A549 (cell line): ENCODE results near the gene TJP1. TPM values are rescaled to one million over a fixed set of nuclear protein-coding genes. Genes with fewer than 3 reads are reported as not detected.

ENCODE experiments used
- ATAC-seq, 2 experiments: fragments of 200-7000 bp in 1 of 2; fragments of >200 bp in 1 of 2; cut with Nextera tagmentation in 1 of 2; cut with Tn5 transposase in 1 of 2; 3 replicates each; pipeline versions ENCODE4 v1.8.0 to v1.9.1; 2018 to 2020; ENCODE audit warnings: mild to moderate bottlenecking in 1 of 2, moderate library complexity in 1 of 2
- CTCF ChIA-PET: fragments of 300-600 bp; sonication (Branson Sonifier 250); formaldehyde crosslinking; extraction: SDS; loops from one replicate; lab custom pipeline; 2021; ENCODE audit warnings: antibody characterized with exemption, inconsistent platforms; lab: Yijun Ruan, JAX
- POLR2A ChIA-PET: fragments of 350-600 bp; formaldehyde crosslinking; extraction: SDS; loops from one replicate; lab custom pipeline; 2021; ENCODE audit warnings: antibody characterized with exemption, inconsistent platforms; lab: Yijun Ruan, JAX
- DNase-seq, 2 experiments: peaks; one replicate each; pipeline versions ENCODE4 v3.0.0 to v3.0.0-alpha.2; 2011 to 2016; ENCODE audit warnings: low read depth in 1 of 2, low spot score in 1 of 2
- FAIRE-seq: peaks from 2 replicates; lab custom pipeline; 2011; peaks lifted over from hg19 to GRCh38; lab: Jason Lieb, UNC
- H3K27ac ChIP-seq, 2 experiments: fragments of >200 bp; sonication (Bioruptor Twin); formaldehyde crosslinking; 3 replicates each; pipeline ENCODE4 v1.5.1; 2016 to 2017
- H3K4me1 ChIP-seq: fragments of >200 bp; sonication (Bioruptor Twin); formaldehyde crosslinking; 3 replicates; pipeline ENCODE4 v1.6.1; 2016
- H3K4me2 ChIP-seq: fragments of >200 bp; sonication (Bioruptor Twin); formaldehyde crosslinking; 3 replicates; pipeline ENCODE4 v1.6.1; 2016
- H3K4me3 ChIP-seq: fragments of >200 bp; sonication (Bioruptor Twin); formaldehyde crosslinking; 3 replicates; pipeline ENCODE4 v1.5.1; 2016
- H3K9me3 ChIP-seq: fragments of >200 bp; sonication (Bioruptor Twin); formaldehyde crosslinking; 3 replicates; pipeline ENCODE4 v1.6.1; 2016
- CHD2 ChIP-seq: fragments of 150-350 bp; IDR thresholded peaks from 2 replicates; pipeline ENCODE4 v1.6.1; 2014; ENCODE audit warnings: low read length; ENCODE audit not compliant: partially characterized antibody
- EP300 ChIP-seq, 2 experiments: fragments of >200 bp; sonication (Bioruptor Twin); formaldehyde crosslinking; IDR thresholded peaks; 2 replicates in 1 of 2; 3 replicates in 1 of 2; pipeline ENCODE4 v1.6.1; 2016 to 2017
- FOSL2 ChIP-seq, 2 experiments: fragments of 450-650 bp in 1 of 2; fragments of >200 bp in 1 of 2; sonication (Bioruptor Twin) in 1 of 2; formaldehyde crosslinking; IDR thresholded peaks; 2 replicates each; pipeline versions ENCODE4 v1.5.0 to v1.6.1; 2016 to 2020; ENCODE audit warnings: mild to moderate bottlenecking in 1 of 2, moderate library complexity in 1 of 2
- GATA3 ChIP-seq: IDR thresholded peaks from 2 replicates; pipeline ENCODE4 v1.6.1; 2012; ENCODE audit warnings: borderline replicate concordance
- JUN ChIP-seq, 2 experiments: fragments of >200 bp; sonication (Bioruptor Twin); formaldehyde crosslinking; IDR thresholded peaks; 2 replicates in 1 of 2; 3 replicates in 1 of 2; pipeline ENCODE4 v1.6.1; 2016 to 2017
- JUNB ChIP-seq: fragments of >200 bp; sonication (Bioruptor Twin); formaldehyde crosslinking; IDR thresholded peaks from 2 replicates; pipeline ENCODE4 v1.6.1; 2016
- KDM1A ChIP-seq: fragments of 200-600 bp; sonication (generic); IDR thresholded peaks from 2 replicates; pipeline ENCODE4 v1.6.1; 2016; ENCODE audit warnings: low read depth, mild to moderate bottlenecking
- KDM5A ChIP-seq: fragments of 200-600 bp; sonication (generic); IDR thresholded peaks from 2 replicates; pipeline ENCODE4 v1.6.1; 2016; ENCODE audit warnings: antibody characterized with exemption, mild to moderate bottlenecking
- MAFK ChIP-seq: fragments of 450-650 bp; IDR thresholded peaks from 2 replicates; pipeline ENCODE4 v1.6.1; 2014; ENCODE audit not compliant: partially characterized antibody
- MAX ChIP-seq: IDR thresholded peaks from 2 replicates; pipeline ENCODE4 v1.6.1; 2012
- NFE2L2 ChIP-seq: fragments of 150-350 bp; conservative IDR thresholded peaks from 2 replicates; pipeline ENCODE4 v1.6.1; 2014; ENCODE audit warnings: low read length
- NR3C1 ChIP-seq: fragments of >200 bp; sonication (Bioruptor Twin); formaldehyde crosslinking; IDR thresholded peaks from 3 replicates; pipeline ENCODE4 v1.6.1; 2017
- PBX3 ChIP-seq: IDR thresholded peaks from 2 replicates; pipeline ENCODE4 v1.6.1; 2012
- PHF8 ChIP-seq: fragments of 200-600 bp; sonication (generic); IDR thresholded peaks from 2 replicates; pipeline ENCODE4 v1.6.1; 2016; ENCODE audit warnings: low read depth, mild to moderate bottlenecking, antibody characterized with exemption, moderate library complexity, borderline replicate concordance
- RARB ChIP-seq: fragments of 250-450 bp; sonication (Bioruptor Pico); IDR thresholded peaks from 2 replicates; pipeline ENCODE4 v1.8.0; 2021; ENCODE audit warnings: mild to moderate bottlenecking, moderate library complexity
- RFX5 ChIP-seq: fragments of 450-650 bp; IDR thresholded peaks from 2 replicates; pipeline ENCODE4 v1.7.1; 2014; ENCODE audit warnings: antibody characterized with exemption, mild to moderate bottlenecking, moderate library complexity
- TP53 ChIP-seq: fragments of 250-450 bp; sonication (Bioruptor Pico); IDR thresholded peaks from 2 replicates; pipeline ENCODE4 v1.5.0; 2021; ENCODE audit warnings: mild to moderate bottlenecking, moderate library complexity
- WGBS: methylation state at CpG from one replicate; pipeline ENCODE4 v1.1.6; 2017; ENCODE audit errors: missing lambda C conversion rate; 5-methylcytosine and 5-hydroxymethylcytosine counted together
- polyA plus RNA-seq, 4 experiments: library from polyadenylated mRNA; depleted of rRNA in 3 of 4; stranded (reverse); fragments of >200 nt; fragmentation: RNase III in 1 of 4; extraction: RNeasy Plus Mini Kit Qiagen cat#74134 plus additional on column Dnase treatment in 1 of 4; gene quantifications; 2 replicates in 3 of 4; 3 replicates in 1 of 4; pipeline ENCODE4 v1.2.3, GENCODE V29; 2011 to 2017
- TF ChIP-seq, protein P1 (sequence below): fragments of 200-600 bp; sonication (generic); IDR thresholded peaks from 2 replicates; pipeline ENCODE4 v1.6.1; 2016; ENCODE audit warnings: antibody characterized with exemption, mild to moderate bottlenecking, moderate library complexity
- TF ChIP-seq, protein P2 (sequence below): fragments of 250-450 bp; sonication (Bioruptor Pico); IDR thresholded peaks from 2 replicates; pipeline ENCODE4 v1.5.0; 2020; ENCODE audit warnings: low read depth, mild to moderate bottlenecking, moderate library complexity
- TF ChIP-seq, protein P3 (sequence below): fragments of >200 bp; sonication (Bioruptor Twin); formaldehyde crosslinking; IDR thresholded peaks from 3 replicates; pipeline ENCODE4 v1.5.1; 2016
- TF ChIP-seq, protein P4 (sequence below): fragments of 150-350 bp; IDR thresholded peaks from 2 replicates; pipeline ENCODE4 v1.6.1; 2014; ENCODE audit warnings: low read depth, mild to moderate bottlenecking, low read length

TJP1 gene
- polyA plus RNA-seq, 2 of the 4 experiments (the other 2 are of a cell fraction) = 55.0 to 179 TPM

DNA sequence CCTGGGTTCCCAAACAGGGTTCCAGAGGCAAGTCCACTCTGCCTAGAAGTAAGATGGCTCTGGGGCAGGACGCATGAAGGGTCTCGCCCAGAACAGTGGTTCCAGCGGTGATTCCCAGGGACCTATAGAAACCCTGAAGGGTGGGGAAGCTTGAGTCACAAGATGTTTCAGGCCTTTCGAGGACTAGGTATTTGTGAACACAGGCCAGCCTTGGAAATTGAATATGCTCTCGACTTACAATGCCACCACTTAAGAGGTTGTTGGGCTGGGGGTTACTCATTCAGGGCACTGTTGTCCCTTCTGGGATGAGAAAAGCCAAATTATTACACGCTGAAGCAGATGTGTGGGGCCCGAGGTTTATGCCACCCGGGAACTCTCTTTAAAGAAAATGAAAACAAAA is 152.0 kb downstream of the TJP1 start:
- H3K27ac ChIP-seq = peak overlapping the region; percentile 91 to 93
- H3K4me2 ChIP-seq = peak overlapping the region; percentile 79
- WGBS = 41% methylated on average over 8 of the region's 8 CpGs
- H3K4me3 ChIP-seq = no peak overlapping the region; the same call in 2 of the 3 replicates
- FAIRE-seq (peak; percentile 43), ATAC-seq (no peak), DNase-seq (peak in 1 of 2 experiments; percentile 45)
- ChIA-PET POLR2A (no interaction called here), CTCF (interaction anchor here (0.7 to 8.3 kb wide), 11 partner anchors 7 to 405 kb away, joined by 3 to 75 read pairs (median 11); no protein-coding TSS in a partner anchor)
- TF ChIP-seq JUNB (peak; percentile 10; the same call in 1 of the 2 replicates), CHD2 (peak; percentile 8), JUN (IDR thresholded peaks at IDR 0.05) (no peak), NFE2L2 (no peak), PHF8 (no peak), GATA3 (no peak), RARB (CRISPR knock-in tag) (no peak), NR3C1 (no peak), RFX5 (no peak)
- TF ChIP-seq, protein P1, sequence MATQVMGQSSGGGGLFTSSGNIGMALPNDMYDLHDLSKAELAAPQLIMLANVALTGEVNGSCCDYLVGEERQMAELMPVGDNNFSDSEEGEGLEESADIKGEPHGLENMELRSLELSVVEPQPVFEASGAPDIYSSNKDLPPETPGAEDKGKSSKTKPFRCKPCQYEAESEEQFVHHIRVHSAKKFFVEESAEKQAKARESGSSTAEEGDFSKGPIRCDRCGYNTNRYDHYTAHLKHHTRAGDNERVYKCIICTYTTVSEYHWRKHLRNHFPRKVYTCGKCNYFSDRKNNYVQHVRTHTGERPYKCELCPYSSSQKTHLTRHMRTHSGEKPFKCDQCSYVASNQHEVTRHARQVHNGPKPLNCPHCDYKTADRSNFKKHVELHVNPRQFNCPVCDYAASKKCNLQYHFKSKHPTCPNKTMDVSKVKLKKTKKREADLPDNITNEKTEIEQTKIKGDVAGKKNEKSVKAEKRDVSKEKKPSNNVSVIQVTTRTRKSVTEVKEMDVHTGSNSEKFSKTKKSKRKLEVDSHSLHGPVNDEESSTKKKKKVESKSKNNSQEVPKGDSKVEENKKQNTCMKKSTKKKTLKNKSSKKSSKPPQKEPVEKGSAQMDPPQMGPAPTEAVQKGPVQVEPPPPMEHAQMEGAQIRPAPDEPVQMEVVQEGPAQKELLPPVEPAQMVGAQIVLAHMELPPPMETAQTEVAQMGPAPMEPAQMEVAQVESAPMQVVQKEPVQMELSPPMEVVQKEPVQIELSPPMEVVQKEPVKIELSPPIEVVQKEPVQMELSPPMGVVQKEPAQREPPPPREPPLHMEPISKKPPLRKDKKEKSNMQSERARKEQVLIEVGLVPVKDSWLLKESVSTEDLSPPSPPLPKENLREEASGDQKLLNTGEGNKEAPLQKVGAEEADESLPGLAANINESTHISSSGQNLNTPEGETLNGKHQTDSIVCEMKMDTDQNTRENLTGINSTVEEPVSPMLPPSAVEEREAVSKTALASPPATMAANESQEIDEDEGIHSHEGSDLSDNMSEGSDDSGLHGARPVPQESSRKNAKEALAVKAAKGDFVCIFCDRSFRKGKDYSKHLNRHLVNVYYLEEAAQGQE = no peak
- TF ChIP-seq, protein P2, sequence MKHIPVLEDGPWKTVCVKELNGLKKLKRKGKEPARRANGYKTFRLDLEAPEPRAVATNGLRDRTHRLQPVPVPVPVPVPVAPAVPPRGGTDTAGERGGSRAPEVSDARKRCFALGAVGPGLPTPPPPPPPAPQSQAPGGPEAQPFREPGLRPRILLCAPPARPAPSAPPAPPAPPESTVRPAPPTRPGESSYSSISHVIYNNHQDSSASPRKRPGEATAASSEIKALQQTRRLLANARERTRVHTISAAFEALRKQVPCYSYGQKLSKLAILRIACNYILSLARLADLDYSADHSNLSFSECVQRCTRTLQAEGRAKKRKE (CRISPR knock-in tag) = no peak
- H3K4me1 ChIP-seq = peaks cover 51% of the 10 kb centered on the region
- H3K9me3 ChIP-seq = no peaks in the 10 kb centered on the region

DNA sequence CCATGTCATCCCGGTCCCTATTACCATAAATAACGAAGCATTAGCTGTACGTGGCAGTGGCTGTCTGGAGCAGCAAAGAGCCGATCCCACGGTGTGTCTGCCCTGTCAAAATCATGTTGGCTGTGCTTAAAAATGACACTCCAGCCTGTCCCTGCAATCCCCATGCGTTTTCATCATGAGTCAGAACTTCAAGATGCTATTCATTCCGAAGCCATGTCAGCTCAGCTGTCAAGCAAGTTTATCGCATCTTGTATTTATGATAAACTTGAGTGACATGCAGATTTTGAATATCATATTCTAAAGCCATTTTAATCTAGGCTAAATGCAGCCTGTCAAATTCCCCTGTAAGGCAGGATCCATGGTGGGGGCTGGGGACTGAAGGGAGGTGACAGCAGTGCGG is 152.4 kb downstream of the TJP1 start:
- POLR2A ChIA-PET = no interaction called here
- H3K9me3 ChIP-seq = no peaks in the 10 kb centered on the region
- ATAC-seq = no peak
- TF ChIP-seq GATA3 = peak; percentile 51; the same call in 1 of the 2 replicates
- TF ChIP-seq, protein P3, sequence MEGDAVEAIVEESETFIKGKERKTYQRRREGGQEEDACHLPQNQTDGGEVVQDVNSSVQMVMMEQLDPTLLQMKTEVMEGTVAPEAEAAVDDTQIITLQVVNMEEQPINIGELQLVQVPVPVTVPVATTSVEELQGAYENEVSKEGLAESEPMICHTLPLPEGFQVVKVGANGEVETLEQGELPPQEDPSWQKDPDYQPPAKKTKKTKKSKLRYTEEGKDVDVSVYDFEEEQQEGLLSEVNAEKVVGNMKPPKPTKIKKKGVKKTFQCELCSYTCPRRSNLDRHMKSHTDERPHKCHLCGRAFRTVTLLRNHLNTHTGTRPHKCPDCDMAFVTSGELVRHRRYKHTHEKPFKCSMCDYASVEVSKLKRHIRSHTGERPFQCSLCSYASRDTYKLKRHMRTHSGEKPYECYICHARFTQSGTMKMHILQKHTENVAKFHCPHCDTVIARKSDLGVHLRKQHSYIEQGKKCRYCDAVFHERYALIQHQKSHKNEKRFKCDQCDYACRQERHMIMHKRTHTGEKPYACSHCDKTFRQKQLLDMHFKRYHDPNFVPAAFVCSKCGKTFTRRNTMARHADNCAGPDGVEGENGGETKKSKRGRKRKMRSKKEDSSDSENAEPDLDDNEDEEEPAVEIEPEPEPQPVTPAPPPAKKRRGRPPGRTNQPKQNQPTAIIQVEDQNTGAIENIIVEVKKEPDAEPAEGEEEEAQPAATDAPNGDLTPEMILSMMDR = no peak
- no peak for TF ChIP-seq FOSL2 (IDR thresholded peaks at IDR 0.05)
- peak; percentile 60 for TF ChIP-seq FOSL2 (CRISPR knock-in tag; IDR thresholded peaks at IDR 0.05)
- TF ChIP-seq RFX5 = no peak
- TF ChIP-seq MAFK = peak; percentile 28
- no peak for TF ChIP-seq KDM1A
- TF ChIP-seq TP53 (CRISPR knock-in tag) = no peak
- TF ChIP-seq JUNB = 0 out of 2 replicates have a peak, but pooled peaks have one; percentile 39
- no peak for TF ChIP-seq PBX3
- no peak for TF ChIP-seq EP300 (IDR thresholded peaks at IDR 0.05)
- TF ChIP-seq MAX = peak; percentile 64
- TF ChIP-seq, protein P4, sequence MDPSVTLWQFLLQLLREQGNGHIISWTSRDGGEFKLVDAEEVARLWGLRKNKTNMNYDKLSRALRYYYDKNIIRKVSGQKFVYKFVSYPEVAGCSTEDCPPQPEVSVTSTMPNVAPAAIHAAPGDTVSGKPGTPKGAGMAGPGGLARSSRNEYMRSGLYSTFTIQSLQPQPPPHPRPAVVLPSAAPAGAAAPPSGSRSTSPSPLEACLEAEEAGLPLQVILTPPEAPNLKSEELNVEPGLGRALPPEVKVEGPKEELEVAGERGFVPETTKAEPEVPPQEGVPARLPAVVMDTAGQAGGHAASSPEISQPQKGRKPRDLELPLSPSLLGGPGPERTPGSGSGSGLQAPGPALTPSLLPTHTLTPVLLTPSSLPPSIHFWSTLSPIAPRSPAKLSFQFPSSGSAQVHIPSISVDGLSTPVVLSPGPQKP = no peak
- no peak for TF ChIP-seq KDM5A
- TF ChIP-seq, all 56 proteins: peak for 5
- peaks cover 51% of the 10 kb centered on the region for H3K4me1 ChIP-seq
- CTCF ChIA-PET = interaction anchor here (0.9 to 8.3 kb wide), 9 partner anchors 8 to 406 kb away, joined by 3 to 75 read pairs (median 18); no protein-coding TSS in a partner anchor
- peak overlapping the region; percentile 79 for H3K4me2 ChIP-seq
- no peak overlapping the region for H3K4me3 ChIP-seq
- WGBS = 41% methylated on average over 9 of the region's 9 CpGs
- peak; percentile 89 for FAIRE-seq
- DNase-seq = peak in 1 of 2 experiments; percentile 69
- peak overlapping the region; percentile 91 to 93 for H3K27ac ChIP-seq
